ENCODE data around the gene FGF1. TPM values are rescaled to one million over a fixed set of nuclear protein-coding genes. Genes with fewer than 3 reads are reported as not detected.

Gene FGF1
- total and polyA plus RNA-seq, 10 donors, result 0.32 to 12.9 (median 2.6) TPM

DNA sequence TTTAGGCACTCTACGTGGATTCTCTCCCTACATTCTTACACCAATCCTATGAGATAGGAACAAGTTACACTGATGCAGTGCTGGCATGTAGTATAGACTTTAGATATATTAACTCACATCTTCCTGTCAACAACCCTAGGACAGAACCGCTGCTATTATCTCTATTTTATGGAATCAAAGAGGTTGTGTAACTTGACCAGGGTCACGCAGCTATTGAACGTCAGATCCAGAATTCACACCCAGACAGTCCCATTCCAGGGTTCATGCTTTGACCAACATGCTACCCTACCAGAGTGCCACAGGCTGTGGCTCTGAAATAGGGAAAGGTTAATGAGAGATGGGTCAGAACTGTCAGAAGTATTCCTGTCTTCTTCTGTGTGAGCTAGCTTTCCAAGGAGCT lies 9.6 kb downstream of the FGF1 start:
- intact Hi-C loops (cut with DNase I; ENCODE audit: low total_unique reads), result no loop called here
- DNase-seq, result no peak
- Histone ChIP-seq H3K4me1 (peaks cover 0 to 7% (median 0%) of the 10 kb centered on the region in 6 donors), H3K4me3 (no peak overlapping the region), H3K36me3 (no peaks in the 10 kb centered on the region), H3K27ac (no peak overlapping the region), H3K27me3 (replicated peaks in 1 of 7) (no peaks in the 10 kb centered on the region), H3K9me3 (no peaks in the 10 kb centered on the region)
- no peak for TF ChIP-seq POLR2AphosphoS5 (IDR thresholded peaks at IDR 0.05)
- no peak for TF ChIP-seq POLR2A (IDR thresholded peaks at IDR 0.05)
- TF ChIP-seq, protein P1, sequence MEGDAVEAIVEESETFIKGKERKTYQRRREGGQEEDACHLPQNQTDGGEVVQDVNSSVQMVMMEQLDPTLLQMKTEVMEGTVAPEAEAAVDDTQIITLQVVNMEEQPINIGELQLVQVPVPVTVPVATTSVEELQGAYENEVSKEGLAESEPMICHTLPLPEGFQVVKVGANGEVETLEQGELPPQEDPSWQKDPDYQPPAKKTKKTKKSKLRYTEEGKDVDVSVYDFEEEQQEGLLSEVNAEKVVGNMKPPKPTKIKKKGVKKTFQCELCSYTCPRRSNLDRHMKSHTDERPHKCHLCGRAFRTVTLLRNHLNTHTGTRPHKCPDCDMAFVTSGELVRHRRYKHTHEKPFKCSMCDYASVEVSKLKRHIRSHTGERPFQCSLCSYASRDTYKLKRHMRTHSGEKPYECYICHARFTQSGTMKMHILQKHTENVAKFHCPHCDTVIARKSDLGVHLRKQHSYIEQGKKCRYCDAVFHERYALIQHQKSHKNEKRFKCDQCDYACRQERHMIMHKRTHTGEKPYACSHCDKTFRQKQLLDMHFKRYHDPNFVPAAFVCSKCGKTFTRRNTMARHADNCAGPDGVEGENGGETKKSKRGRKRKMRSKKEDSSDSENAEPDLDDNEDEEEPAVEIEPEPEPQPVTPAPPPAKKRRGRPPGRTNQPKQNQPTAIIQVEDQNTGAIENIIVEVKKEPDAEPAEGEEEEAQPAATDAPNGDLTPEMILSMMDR (IDR thresholded peaks at IDR 0.05 in 8 of 11, conservative IDR thresholded peaks at IDR 0.05 in 3 of 11), result no peak
- 90 to 94% (median 92%) methylated on average over 4 of the region's 4 CpGs for WGBS, 5 donors

DNA sequence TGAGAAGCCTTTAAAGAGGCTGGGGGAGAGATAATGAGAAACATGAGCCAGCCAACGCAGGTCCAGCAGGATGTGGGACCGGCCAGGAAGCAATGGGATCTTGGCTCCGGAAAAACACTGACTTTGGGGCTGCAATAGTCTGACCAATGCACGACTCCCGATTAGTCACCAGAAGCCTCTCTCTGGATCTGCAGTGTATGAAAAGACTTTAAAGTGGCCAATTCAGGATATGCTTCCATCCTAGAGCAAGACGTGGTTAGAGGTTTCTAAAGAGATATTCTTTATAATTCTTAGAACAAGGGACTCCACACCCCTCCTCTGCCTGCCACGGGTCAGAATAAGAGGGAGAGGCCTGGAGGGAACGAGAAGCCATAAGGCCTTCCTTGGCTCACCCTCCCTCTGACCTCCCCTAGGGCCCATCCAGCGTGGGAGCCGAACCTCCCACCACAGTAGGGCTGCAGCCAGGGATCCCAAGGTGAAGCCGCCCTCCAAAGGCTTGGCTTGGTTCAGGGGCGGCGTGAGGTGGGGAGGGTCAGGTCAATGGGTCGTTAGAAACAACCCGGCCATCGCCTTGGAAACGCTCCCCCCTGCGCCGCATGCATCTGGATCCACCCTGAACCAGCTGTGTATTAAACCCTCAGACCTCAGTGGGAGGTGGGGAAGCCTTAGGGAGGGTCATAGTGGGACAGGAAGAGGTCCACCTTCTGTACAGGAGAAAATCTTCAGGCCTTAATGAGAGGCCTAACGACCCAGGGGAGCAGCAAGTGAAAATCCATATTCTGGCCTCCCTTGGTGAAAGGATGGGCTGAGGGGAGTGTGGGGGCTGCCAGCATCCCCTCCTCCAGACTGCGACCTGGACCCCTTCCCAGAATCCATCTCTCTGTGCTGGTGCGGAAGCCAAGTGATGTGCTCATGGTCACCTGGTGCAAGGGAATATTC lies 11.1 kb downstream of the FGF1 start:
- WGBS, 5 donors, result 67 to 83% (median 79%) methylated on average over 22 of the region's 22 CpGs
- Histone ChIP-seq H3K36me3 (no peaks in the 10 kb centered on the region), H3K27me3 (replicated peaks in 1 of 7) (no peaks in the 10 kb centered on the region), H3K4me1 (peaks cover 0 to 7% (median 0%) of the 10 kb centered on the region in 6 donors), H3K27ac (no peak overlapping the region), H3K4me3 (no peak overlapping the region), H3K9me3 (no peaks in the 10 kb centered on the region)
- intact Hi-C loops (cut with DNase I; ENCODE audit: low total_unique reads), result no loop called here
- TF ChIP-seq POLR2A (IDR thresholded peaks at IDR 0.05) (no peak), POLR2AphosphoS5 (IDR thresholded peaks at IDR 0.05) (no peak)
- TF ChIP-seq, protein P1 (IDR thresholded peaks at IDR 0.05 in 8 of 11, conservative IDR thresholded peaks at IDR 0.05 in 3 of 11), result no peak
- DNase-seq, result no peak

DNA sequence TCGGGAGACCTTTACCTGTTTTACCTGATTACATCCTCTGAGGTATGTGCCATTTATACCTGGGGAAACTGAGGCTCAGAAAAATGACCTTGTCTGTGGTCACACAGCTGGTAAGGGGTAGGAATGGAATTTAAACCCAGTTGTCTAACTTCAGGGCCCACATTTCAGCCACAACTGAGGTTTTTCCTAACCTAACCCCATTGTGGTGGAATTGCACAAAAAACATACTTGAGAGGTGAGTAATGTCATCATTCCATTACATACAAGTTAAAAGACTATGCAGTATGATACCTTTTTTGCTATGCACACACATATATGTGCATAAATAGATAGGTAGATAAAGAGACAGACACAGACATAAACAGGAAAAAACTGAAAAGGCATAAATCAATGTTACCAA lies 14.1 kb downstream of the FGF1 start:
- Histone ChIP-seq H3K4me3 (no peak overlapping the region), H3K27me3 (replicated peaks in 1 of 7) (no peaks in the 10 kb centered on the region), H3K9me3 (no peaks in the 10 kb centered on the region), H3K36me3 (no peaks in the 10 kb centered on the region), H3K27ac (no peak overlapping the region), H3K4me1 (peaks cover 0 to 8% (median 0%) of the 10 kb centered on the region in 6 donors)
- intact Hi-C loops (cut with DNase I; ENCODE audit: low total_unique reads), result no loop called here
- WGBS, 5 donors, result 74 to 96% (median 91%) methylated on average over 1 of the region's 1 CpG
- no peak for DNase-seq
- no peak for TF ChIP-seq POLR2A (IDR thresholded peaks at IDR 0.05)
- TF ChIP-seq, protein P1 (IDR thresholded peaks at IDR 0.05 in 8 of 11, conservative IDR thresholded peaks at IDR 0.05 in 3 of 11), result no peak
- TF ChIP-seq POLR2AphosphoS5 (IDR thresholded peaks at IDR 0.05), result no peak

DNA sequence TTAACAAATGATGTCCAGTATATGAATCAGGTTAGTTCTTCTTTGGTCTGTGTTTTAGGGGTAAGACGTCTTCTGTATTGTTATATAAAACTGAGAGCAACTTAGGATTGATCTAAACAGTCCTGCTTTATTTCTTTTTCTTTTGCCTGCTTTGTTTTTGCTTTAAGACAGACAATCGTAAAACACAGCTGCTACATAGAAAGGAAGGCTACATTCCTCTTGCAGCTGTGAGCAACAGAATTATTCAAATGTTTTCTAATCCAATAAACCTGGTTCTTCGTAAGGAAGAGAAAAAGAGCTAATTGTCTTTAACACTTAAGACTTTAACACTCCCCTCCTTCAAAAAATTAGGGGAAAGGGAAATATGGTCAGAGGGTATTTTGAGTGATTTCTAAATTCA lies 14.6 kb downstream of the FGF1 start:
- intact Hi-C loops (cut with DNase I; ENCODE audit: low total_unique reads), result no loop called here
- Histone ChIP-seq H3K4me1 (peaks cover 0 to 8% (median 0%) of the 10 kb centered on the region in 6 donors), H3K4me3 (no peak overlapping the region), H3K9me3 (no peaks in the 10 kb centered on the region), H3K27ac (no peak overlapping the region), H3K27me3 (replicated peaks in 1 of 7) (no peaks in the 10 kb centered on the region), H3K36me3 (no peaks in the 10 kb centered on the region)
- no peak for DNase-seq
- 75 to 87% (median 84%) methylated on average over 3 of the region's 3 CpGs for WGBS, 5 donors
- TF ChIP-seq POLR2AphosphoS5 (IDR thresholded peaks at IDR 0.05) (no peak), POLR2A (IDR thresholded peaks at IDR 0.05) (no peak)
- TF ChIP-seq, protein P1 (IDR thresholded peaks at IDR 0.05 in 8 of 11, conservative IDR thresholded peaks at IDR 0.05 in 3 of 11), result no peak
